Neutrophil (primary cell): Measurements from ENCODE around the gene C11orf52.

Source experiments
- H3K27ac ChIP-seq: fragments of 200-600 bp; sonication (generic); 2 replicates; pipeline ENCODE4 v1.5.1; 2016; ENCODE audit warnings: mild to moderate bottlenecking, moderate library complexity
- H3K27me3 ChIP-seq: fragments of 200-600 bp; sonication (generic); 2 replicates; pipeline ENCODE4 v1.6.0; 2016; ENCODE audit warnings: mild to moderate bottlenecking
- H3K36me3 ChIP-seq: fragments of 200-600 bp; sonication (generic); 2 replicates; pipeline ENCODE4 v1.5.1; 2017
- H3K4me1 ChIP-seq, 2 experiments: fragments of 200-600 bp in 1 of 2; sonication (generic) in 1 of 2; 1 replicate in 1 of 2; 2 replicates in 1 of 2; pipeline versions ENCODE4 v1.5.1 to v1.6.1; 2013 to 2016; ENCODE audit warnings: low read depth in 1 of 2, low read length in 1 of 2, mild to moderate bottlenecking in 1 of 2, moderate library complexity in 1 of 2; ENCODE audit not compliant: control insufficient read depth in 1 of 2, insufficient read depth in 1 of 2
- H3K4me3 ChIP-seq, 2 experiments: fragments of 200-600 bp in 1 of 2; sonication (generic) in 1 of 2; 1 replicate in 1 of 2; 2 replicates in 1 of 2; pipeline ENCODE4 v1.5.1; 2013 to 2016; ENCODE audit warnings: low read depth in 1 of 2, low read length in 1 of 2, mild to moderate bottlenecking in 1 of 2, moderate library complexity in 1 of 2
- H3K9me3 ChIP-seq: fragments of 200-600 bp; sonication (generic); 2 replicates; pipeline ENCODE4 v1.5.1; 2016
- CTCF ChIP-seq: fragments of 200-600 bp; sonication (generic); IDR thresholded peaks from 2 replicates; pipeline ENCODE4 v1.5.1; 2016; ENCODE audit warnings: antibody characterized with exemption

Gene C11orf52

GRCh38 chr11:111922803-111923202 is 4.1 kb downstream of the C11orf52 start:
- Histone ChIP-seq H3K4me1 (peaks cover 12 to 13% of the 10 kb centered on the region in 2 experiments), H3K27me3 (no peaks in the 10 kb centered on the region), H3K36me3 (no peaks in the 10 kb centered on the region), H3K9me3 (no peaks in the 10 kb centered on the region), H3K27ac (no peak overlapping the region), H3K4me3 (no peak overlapping the region)
- no peak for TF ChIP-seq CTCF

GRCh38 chr11:111923351-111923788 is 4.7 kb downstream of the C11orf52 start:
- Histone ChIP-seq H3K9me3 (no peaks in the 10 kb centered on the region), H3K4me3 (no peak overlapping the region), H3K36me3 (no peaks in the 10 kb centered on the region), H3K27me3 (no peaks in the 10 kb centered on the region), H3K27ac (no peak overlapping the region), H3K4me1 (peaks cover 12 to 13% of the 10 kb centered on the region in 2 experiments)
- TF ChIP-seq CTCF: no peak

GRCh38 chr11:111923951-111924350 is 5.2 kb downstream of the C11orf52 start:
- Histone ChIP-seq H3K27me3 (no peaks in the 10 kb centered on the region), H3K27ac (no peak overlapping the region), H3K4me1 (peaks cover 12 to 13% of the 10 kb centered on the region in 2 experiments), H3K4me3 (no peak overlapping the region), H3K9me3 (no peaks in the 10 kb centered on the region), H3K36me3 (no peaks in the 10 kb centered on the region)
- no peak for TF ChIP-seq CTCF

GRCh38 chr11:111925953-111926352 is 7.2 kb downstream of the C11orf52 start:
- Histone ChIP-seq H3K4me3 (no peak overlapping the region), H3K9me3 (no peaks in the 10 kb centered on the region), H3K36me3 (no peaks in the 10 kb centered on the region), H3K27me3 (no peaks in the 10 kb centered on the region), H3K27ac (no peak overlapping the region), H3K4me1 (peaks cover 12 to 13% of the 10 kb centered on the region in 2 experiments)
- no peak for TF ChIP-seq CTCF

- peak; percentile 34 for TF ChIP-seq CTCF
- peak overlapping the region; percentile 71 for H3K27ac ChIP-seq
- no peaks in the 10 kb centered on the region for H3K27me3 ChIP-seq
- H3K4me1 ChIP-seq: peaks cover 12 to 13% of the 10 kb centered on the region in 2 experiments
- peak overlapping the region; percentile 74 to 81 for H3K4me3 ChIP-seq
- no peaks in the 10 kb centered on the region for H3K36me3 ChIP-seq
- no peaks in the 10 kb centered on the region for H3K9me3 ChIP-seq
Observed at GRCh38 chr11:111926505-111927391, 8.0 kb downstream of the C11orf52 start.
